HG02763 (cell line): ENCODE measurements around the gene COL28A1.
"Not testable (repeated sequence)": the region's sequence is repeated elsewhere in the genome, so short reads cannot be mapped to it uniquely, and the experiment has no call there.

Experiments
- ATAC-seq: cut with Tn5 transposase; IDR thresholded peaks from one replicate; pipeline ENCODE4 v1.9.1; 2021; ENCODE audit warnings: mild to moderate bottlenecking, moderate library complexity; ENCODE audit not compliant: unreplicated experiment

Gene COL28A1

DNA sequence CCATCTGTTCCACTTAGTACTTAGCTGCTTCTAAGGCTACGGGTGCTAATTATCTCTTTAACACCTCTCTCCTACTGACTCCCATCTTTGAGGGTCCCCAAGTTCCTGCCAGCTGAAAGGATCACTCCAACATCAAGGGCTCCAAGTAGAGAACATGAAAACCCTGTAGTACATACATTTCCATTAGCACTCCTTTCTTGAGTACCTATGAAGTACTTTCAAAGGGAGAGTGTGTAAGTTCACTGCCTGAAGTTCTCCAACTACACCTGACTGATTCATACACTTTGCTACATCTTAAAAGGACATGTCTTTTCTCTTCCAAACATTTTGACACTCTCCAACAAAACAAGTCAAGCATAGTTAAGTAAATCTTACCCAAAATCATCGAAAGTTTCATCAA, 113.8 kb downstream of the COL28A1 start:
- ATAC-seq = no peak

DNA sequence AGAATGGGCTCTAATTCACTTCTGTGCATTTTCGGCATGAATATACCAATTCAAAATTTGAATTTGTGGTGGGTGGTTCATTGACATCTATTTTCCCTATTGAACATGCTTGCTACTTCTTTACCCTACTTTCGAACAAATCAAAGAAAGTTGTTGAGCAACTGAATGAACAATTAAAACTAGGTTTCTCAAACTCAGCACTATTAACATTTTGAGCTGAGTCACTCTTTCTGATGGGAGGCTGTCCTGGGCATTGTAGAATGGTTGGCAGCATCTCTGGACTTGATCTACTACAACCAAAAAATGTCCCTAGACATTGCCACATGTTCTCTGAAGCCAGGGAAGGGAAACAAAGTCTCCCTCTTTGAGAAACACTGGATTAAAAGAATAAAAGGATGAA, 116.7 kb downstream of the COL28A1 start:
- ATAC-seq = no peak

GRCh38 chr7:7417851-7418250, 117.8 kb downstream of the COL28A1 start:
- ATAC-seq = no peak

GRCh38 chr7:7417414-7417813, 118.3 kb downstream of the COL28A1 start:
- no peak for ATAC-seq

DNA sequence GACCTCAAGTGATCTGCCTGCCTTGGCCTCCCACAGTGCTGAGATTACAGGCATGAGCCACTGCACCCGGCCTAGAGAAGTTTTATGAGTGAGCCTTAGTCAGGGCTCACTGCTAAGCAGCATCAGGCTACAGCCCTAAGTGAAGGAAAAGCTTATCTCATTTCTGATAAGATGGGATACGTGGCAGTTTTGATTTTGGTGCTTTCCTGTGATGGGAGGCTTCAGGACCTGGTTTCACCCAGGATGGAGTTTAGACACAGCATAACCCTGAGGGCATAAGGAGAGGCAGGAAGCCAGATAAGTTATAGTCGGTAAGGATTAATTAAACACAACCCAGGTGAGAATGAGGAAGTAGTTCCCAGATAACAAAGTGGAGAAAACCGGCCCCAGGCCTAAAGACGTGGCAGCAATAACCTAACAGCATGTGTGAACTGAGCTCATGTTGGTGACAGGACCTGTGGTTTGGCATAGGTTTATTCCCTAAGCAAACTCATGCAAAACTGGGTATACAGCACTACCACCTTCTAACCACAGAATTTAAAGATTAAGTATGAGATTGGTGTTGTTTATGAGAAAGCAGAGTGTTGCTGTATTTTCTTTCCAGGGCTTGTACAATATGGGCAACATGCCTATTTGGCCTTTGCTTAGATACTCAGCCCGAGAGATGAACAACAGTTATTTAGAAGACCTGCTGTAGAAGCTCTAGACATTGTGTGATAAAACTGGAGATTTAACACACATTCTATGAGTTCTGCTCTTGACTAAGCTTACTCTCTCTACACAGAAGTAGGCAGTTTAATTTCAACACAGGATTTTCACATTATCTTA, 119.4 kb downstream of the COL28A1 start:
- no peak for ATAC-seq

DNA sequence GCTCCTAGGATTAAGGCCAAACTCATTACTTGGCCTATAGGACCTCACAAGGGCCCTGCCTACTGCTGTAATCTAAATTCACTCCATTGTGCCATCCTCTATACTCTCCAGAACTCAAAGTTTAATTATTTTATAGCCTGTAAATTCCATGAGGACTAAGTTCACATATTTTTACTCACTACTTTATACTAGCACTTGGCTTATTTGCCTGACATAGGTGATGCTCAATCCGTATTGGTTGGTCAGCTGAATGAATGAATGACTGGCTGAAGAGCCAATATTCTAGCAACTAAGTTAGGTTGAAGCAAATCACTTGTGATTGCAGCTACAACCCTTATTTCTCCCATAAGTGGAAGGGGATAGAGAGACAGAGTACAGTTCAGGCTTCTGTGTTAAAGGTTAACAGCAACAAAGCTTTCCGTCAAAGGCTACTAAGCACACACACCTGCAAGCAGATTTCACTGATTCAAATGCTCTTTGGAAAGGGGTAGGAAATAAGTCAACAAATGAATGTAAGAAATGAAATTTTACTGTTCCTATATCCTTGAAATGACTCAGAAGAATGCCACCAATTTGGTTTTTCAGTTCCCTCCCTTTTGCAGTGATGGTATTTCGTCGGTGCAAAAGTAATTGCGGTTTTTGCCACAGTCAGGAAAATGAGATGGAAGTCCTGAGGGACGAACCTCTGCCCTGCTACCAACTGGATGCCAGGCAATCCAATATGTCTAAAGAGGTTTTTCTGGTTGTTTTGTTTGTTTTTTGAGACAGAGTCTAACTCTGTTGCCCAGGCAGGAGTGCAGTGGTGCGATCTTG, 120.7 kb downstream of the COL28A1 start:
- ATAC-seq = no peak

DNA sequence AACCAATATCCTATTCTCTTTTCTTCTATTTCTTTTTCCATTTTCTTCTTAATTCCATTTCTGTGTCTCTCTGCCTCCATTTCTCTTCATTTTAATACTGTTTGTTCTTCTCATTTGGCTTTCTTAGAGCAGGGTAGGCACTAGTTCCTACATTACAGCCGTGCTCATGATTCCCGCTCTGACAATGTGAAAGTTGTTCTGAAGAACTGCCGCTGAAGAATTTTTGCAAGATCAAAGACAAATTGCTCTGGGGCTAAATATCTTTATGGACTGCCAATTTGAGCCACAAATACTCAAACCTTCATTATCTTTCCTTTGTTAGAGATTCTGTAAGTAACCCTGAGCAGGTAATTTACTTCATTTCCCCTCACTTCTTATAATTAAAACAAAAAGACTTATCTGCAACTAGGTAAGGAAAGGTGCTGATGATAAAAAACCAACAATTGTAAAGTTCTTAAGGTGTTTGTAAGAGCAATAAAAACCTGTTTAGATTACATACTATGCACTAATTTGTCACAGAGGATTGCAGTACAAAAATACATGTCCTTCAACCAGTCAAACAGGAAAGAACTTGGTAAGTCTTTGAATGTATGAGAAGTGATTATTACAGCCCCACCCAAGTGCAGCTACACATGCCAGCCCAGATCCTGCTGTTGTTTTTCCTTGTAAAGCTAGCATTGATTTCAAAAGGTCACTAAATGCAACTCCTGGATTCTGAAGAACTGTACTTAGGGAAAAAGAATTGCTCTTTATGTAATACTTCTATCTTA, 127.5 kb downstream of the COL28A1 start:
- no peak for ATAC-seq

DNA sequence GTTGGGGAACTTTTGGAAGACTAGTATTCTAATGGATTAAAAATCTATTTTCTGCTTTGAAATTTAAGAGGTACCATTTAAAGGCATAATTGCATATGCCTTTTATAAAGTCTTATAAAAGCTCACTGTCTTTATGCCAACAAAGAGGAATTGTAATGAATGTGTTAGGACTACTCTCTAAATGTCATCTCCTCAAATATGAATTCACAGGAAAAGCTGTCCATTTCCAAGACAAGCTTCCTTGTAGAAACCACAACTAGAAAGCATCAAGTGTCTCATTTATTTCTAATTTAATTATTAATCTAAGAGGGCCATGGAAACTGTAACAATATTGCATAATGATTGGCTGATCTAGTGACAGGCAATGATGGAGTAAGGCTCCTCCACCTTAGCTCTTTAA, 130.2 kb downstream of the COL28A1 start:
- no peak for ATAC-seq

GRCh38 chr7:7399707-7400106, 136.0 kb downstream of the COL28A1 start:
- no peak for ATAC-seq

- ATAC-seq = no peak
These were observed 139.9 kb downstream of the COL28A1 start for GRCh38 chr7:7395785-7396184.

- ATAC-seq = not testable (repeated sequence)
These were observed 147.5 kb downstream of the COL28A1 start for GRCh38 chr7:7388164-7388563.

DNA sequence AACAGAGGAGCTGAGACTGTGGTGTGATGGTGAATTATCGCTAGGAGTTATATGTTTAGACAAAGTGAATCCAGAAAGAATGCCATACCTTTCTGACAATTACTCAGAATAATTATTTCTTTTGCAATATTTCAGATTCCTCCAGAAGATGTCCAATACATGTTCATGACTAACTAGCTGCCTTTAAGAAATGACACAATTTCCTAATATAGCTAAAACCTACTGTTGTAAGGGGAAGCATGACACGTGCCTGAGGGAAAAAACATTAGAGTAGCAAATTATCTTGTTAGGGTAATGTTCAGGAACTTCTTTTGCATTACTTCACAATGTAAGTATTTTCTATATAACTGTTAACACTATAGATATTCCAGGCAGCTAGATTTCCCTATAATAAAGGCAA, 150.3 kb downstream of the COL28A1 start:
- no peak for ATAC-seq

- no peak for ATAC-seq
These were observed 151.4 kb downstream of the COL28A1 start for GRCh38 chr7:7384228-7384627.

DNA sequence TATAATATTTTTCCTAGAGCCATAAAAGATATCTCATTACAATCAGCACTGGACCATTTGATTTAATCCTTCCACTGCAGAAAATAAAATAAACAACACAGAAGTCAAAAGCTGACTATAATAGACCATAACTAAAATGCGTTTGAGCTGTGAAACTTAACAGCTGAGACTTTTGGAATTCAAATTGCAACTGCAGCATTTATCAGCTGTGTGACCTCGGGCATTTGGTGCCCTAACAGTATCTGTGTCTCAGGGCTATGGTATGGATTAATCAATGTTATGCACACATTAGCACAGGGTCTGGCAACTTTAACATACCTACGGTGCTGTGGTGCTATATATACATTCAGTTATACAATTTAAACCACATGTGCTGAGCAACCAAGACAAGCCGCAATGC, 160.1 kb downstream of the COL28A1 start:
- no peak for ATAC-seq

DNA sequence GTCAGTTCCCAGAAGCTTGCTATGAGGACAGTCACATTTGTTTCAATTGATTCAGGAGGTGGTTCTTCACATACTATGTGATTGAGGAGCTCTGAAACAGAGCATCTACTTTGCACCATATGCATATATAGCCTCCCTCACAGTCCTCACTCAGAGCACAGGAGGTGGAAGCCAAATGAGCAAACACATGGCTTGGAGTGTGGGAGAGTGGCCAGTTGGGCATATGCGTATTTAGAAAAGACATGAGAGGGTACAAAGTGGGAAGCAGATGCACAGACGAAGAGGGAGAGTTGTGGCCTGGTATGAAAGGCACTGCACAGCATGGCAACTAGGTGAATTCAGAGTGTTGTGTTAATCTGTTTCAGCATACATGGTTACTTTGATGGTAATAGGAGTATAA, 165.6 kb downstream of the COL28A1 start:
- ATAC-seq = no peak

GRCh38 chr7:7369134-7369533, 166.5 kb downstream of the COL28A1 start:
- no peak for ATAC-seq

GRCh38 chr7:7354674-7355073, 181.0 kb downstream of the COL28A1 start:
- ATAC-seq = no peak

DNA sequence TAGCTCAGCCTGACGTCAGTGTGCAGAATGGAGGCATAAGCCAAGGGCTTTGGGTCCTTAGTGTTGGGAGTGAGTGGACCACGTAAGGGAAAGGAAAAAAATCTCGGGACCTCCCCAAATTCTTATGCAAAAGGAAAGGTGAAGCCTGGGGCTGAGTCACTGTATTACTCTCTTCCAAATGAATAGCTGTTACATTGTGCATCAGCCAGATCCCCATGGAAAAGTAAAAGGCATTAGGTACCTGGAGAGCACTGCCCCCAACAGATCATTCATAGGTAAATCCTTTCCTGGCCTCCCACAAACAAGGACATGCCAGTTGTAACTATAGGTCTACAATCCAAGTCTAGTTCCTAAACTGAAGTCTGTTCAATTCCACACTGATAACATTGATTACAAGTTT, 182.8 kb downstream of the COL28A1 start:
- ATAC-seq = no peak

- no peak for ATAC-seq
These were observed 183.8 kb downstream of the COL28A1 start for GRCh38 chr7:7351832-7352231.

DNA sequence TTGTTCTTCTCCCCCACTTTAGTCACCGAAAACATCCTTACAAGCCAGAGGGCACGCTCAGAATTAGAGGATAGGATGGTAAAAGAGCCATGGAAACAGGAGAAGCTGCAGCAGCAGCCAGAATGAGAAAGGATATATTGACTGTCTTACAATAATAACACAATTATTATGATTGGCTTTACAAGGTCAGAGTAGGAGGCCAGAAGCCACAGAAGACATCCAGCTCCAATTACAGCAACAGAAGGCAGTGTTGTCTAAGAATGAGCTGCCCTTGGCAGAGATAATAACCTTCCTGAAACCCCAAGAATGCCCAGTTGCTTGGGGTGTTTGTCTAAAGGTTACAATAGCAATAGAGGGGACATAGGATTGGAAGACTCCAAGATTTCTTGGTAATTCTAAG, 184.5 kb downstream of the COL28A1 start:
- no peak for ATAC-seq

DNA sequence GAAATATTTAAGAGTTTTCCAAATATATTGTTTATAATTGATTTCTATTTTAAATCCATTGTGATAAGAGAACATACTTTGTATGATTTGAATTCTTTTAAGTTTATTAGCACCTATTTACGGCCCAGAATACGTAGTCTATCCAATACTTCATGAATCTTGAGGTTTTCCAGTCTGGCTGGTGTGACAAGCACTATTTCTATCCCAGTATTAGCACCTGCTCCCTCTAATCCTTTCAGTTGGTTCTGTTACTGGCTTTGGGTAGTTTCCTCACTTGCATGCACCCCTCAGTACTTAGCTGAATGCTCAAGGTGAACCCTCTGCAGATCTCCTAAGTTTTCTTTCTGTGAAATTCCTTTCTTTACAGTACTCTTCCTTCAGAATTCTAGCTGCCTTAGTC, 186.5 kb downstream of the COL28A1 start:
- ATAC-seq = no peak
